Uterus (tissue), 4 donors: ENCODE measurements around the gene CHN2. TPM values are rescaled to one million over a fixed set of nuclear protein-coding genes. Genes with fewer than 3 reads are reported as not detected.

Source experiments
- DNase-seq, 2 donors: peaks; one replicate each; pipeline ENCODE4 v3.0.0-alpha.2; 2019 to 2020
- H3K27ac ChIP-seq, 2 donors: fragments of 200-600 bp; sonication (generic); 1 replicate in 1 of 2; 2 replicates in 1 of 2; pipeline ENCODE4 v1.5.1; 2016 to 2018
- H3K27me3 ChIP-seq, 2 donors: fragments of 200-600 bp; sonication (generic); one replicate each; pipeline ENCODE4 v1.5.1; 2018 to 2019; ENCODE audit warnings: control low read depth in 1 of 2
- H3K36me3 ChIP-seq, 2 donors: fragments of 200-600 bp; sonication (generic); one replicate each; pipeline ENCODE4 v1.5.1; 2019; ENCODE audit warnings: control low read depth in 1 of 2
- H3K4me1 ChIP-seq, 2 donors: fragments of 200-600 bp; sonication (generic); one replicate each; pipeline ENCODE4 v1.5.1; 2018 to 2019; ENCODE audit warnings: control low read depth in 1 of 2
- H3K4me3 ChIP-seq, 2 donors: fragments of 200-600 bp; sonication (generic); 1 replicate in 1 of 2; 2 replicates in 1 of 2; pipeline ENCODE4 v1.5.1; 2018 to 2019; ENCODE audit warnings: mild to moderate bottlenecking in 1 of 2
- H3K9me3 ChIP-seq, 2 donors: fragments of 200-600 bp; sonication (generic); one replicate each; pipeline ENCODE4 v1.5.1; 2019; ENCODE audit warnings: control low read depth in 1 of 2
- POLR2A ChIP-seq, 2 donors: fragments of 450-650 bp; IDR thresholded peaks; one replicate each; pipeline ENCODE4 v1.6.1; 2016; ENCODE audit warnings: antibody characterized with exemption in 2 of 2, mild to moderate bottlenecking in 1 of 2, moderate library complexity in 1 of 2
- intact Hi-C: fragments of 100-400 bp; cut with DNase I; formaldehyde crosslinking; loops from one replicate; pipeline ENCODE4 v1.15.1; 2023; ENCODE audit warnings: low total_unique reads
- total RNA-seq, 4 donors: library from RNA; depleted of rRNA in 3 of 4; stranded (reverse); fragments of >200 nt in 3 of 4; gene quantifications; one replicate each; pipeline versions ENCODE4 v1.1.0 to v1.2.4, GENCODE V29; 2014 to 2023
- TF ChIP-seq, protein P1 (sequence below), 4 experiments: fragments of 200-600 bp in 2 of 4; fragments of 450-650 bp in 2 of 4; sonication (generic) in 2 of 4; IDR thresholded peaks; one replicate each; pipeline ENCODE4 v1.5.1; 2016 to 2019; ENCODE audit warnings: antibody characterized with exemption in 4 of 4, mild to moderate bottlenecking in 2 of 4, moderate library complexity in 1 of 4
- donor health status: DM: yes; HTN: yes; CAD: no.

The CHN2 gene
- total RNA-seq, 4 donors from 2014 or later: 9.8 to 22.9 (median 18.3) TPM

GRCh38 chr7:29253225-29253624 is 58.6 kb downstream of the CHN2 start:
- Histone ChIP-seq H3K9me3 (no peaks in the 10 kb centered on the region), H3K4me3 (no peak overlapping the region), H3K4me1 (no peaks in the 10 kb centered on the region), H3K27me3 (no peaks in the 10 kb centered on the region), H3K36me3 (no peaks in the 10 kb centered on the region), H3K27ac (no peak overlapping the region)
- intact Hi-C loops: no loop called here
- no peak for DNase-seq
- TF ChIP-seq POLR2A (IDR thresholded peaks at IDR 0.05): no peak
- TF ChIP-seq, protein P1, sequence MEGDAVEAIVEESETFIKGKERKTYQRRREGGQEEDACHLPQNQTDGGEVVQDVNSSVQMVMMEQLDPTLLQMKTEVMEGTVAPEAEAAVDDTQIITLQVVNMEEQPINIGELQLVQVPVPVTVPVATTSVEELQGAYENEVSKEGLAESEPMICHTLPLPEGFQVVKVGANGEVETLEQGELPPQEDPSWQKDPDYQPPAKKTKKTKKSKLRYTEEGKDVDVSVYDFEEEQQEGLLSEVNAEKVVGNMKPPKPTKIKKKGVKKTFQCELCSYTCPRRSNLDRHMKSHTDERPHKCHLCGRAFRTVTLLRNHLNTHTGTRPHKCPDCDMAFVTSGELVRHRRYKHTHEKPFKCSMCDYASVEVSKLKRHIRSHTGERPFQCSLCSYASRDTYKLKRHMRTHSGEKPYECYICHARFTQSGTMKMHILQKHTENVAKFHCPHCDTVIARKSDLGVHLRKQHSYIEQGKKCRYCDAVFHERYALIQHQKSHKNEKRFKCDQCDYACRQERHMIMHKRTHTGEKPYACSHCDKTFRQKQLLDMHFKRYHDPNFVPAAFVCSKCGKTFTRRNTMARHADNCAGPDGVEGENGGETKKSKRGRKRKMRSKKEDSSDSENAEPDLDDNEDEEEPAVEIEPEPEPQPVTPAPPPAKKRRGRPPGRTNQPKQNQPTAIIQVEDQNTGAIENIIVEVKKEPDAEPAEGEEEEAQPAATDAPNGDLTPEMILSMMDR (IDR thresholded peaks at IDR 0.05): no peak

- intact Hi-C loops: no loop called here
- TF ChIP-seq POLR2A (IDR thresholded peaks at IDR 0.05): no peak
- TF ChIP-seq, protein P1 (IDR thresholded peaks at IDR 0.05): no peak
- H3K27ac ChIP-seq: no peak overlapping the region
- no peaks in the 10 kb centered on the region for H3K36me3 ChIP-seq
- H3K4me3 ChIP-seq: no peak overlapping the region
- no peaks in the 10 kb centered on the region for H3K27me3 ChIP-seq
- DNase-seq: no peak
- H3K9me3 ChIP-seq: no peaks in the 10 kb centered on the region
- H3K4me1 ChIP-seq: no peaks in the 10 kb centered on the region
These were observed 60.0 kb downstream of the CHN2 start for GRCh38 chr7:29254591-29254990.

GRCh38 chr7:29255199-29255878 is 60.8 kb downstream of the CHN2 start:
- Histone ChIP-seq H3K4me1 (no peaks in the 10 kb centered on the region), H3K27me3 (no peaks in the 10 kb centered on the region), H3K27ac (no peak overlapping the region), H3K4me3 (no peak overlapping the region), H3K9me3 (no peaks in the 10 kb centered on the region), H3K36me3 (no peaks in the 10 kb centered on the region)
- intact Hi-C loops: no loop called here
- TF ChIP-seq POLR2A (IDR thresholded peaks at IDR 0.05): no peak
- TF ChIP-seq, protein P1 (IDR thresholded peaks at IDR 0.05): no peak
- DNase-seq: no peak

GRCh38 chr7:29255906-29256692 is 61.5 kb downstream of the CHN2 start:
- Histone ChIP-seq H3K27me3 (no peaks in the 10 kb centered on the region), H3K36me3 (no peaks in the 10 kb centered on the region), H3K4me1 (no peaks in the 10 kb centered on the region), H3K9me3 (no peaks in the 10 kb centered on the region), H3K27ac (no peak overlapping the region), H3K4me3 (no peak overlapping the region)
- intact Hi-C loops: no loop called here
- DNase-seq: no peak
- TF ChIP-seq, protein P1 (IDR thresholded peaks at IDR 0.05): no peak
- no peak for TF ChIP-seq POLR2A (IDR thresholded peaks at IDR 0.05)

DNA sequence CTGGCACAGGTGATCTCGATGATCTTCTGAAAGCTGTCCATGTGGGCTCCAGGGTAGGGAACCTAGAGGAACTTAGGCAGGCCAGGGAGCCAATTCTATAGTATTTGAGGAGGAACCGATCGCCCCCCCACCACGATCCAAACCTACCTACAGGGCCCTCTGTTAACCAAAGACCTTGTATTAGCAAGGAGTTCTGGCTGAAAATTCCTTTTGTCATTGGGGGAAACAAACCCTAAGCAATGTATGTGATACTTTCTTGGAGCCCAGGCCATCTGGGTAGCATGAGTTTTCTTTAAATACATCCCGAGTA is 62.1 kb downstream of the CHN2 start:
- DNase-seq: no peak
- no peaks in the 10 kb centered on the region for H3K9me3 ChIP-seq
- TF ChIP-seq, protein P1 (IDR thresholded peaks at IDR 0.05): no peak
- TF ChIP-seq POLR2A (IDR thresholded peaks at IDR 0.05): no peak
- H3K27ac ChIP-seq: no peak overlapping the region
- intact Hi-C loops: no loop called here
- H3K4me1 ChIP-seq: no peaks in the 10 kb centered on the region
- H3K27me3 ChIP-seq: no peaks in the 10 kb centered on the region
- H3K4me3 ChIP-seq: no peak overlapping the region
- H3K36me3 ChIP-seq: no peaks in the 10 kb centered on the region
